ENCODE results near the gene ELL2.

The ELL2 gene

DNA sequence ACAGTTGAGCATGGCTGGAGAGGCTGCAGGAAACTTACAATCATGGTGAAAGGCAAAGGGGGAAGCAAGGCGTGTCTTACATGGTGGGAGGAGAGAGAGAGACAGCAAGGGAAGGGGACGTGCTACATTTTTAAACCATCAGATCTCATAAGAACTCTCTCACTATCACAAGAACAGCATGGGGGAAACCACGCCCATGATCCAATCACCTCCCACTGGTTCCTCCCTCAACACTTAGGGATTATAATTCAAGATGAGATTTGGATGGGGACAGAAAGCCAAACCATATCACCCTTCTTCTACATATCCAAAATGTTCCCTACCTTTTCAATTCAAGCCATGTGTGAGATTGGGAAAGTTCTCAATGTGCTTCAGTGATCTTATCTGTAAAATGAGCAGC lies 116.3 kb downstream of the ELL2 start:
- DNase-seq (ENCODE audit: extremely low read depth, insufficient read length) = no peak
- TF ChIP-seq, protein P1, sequence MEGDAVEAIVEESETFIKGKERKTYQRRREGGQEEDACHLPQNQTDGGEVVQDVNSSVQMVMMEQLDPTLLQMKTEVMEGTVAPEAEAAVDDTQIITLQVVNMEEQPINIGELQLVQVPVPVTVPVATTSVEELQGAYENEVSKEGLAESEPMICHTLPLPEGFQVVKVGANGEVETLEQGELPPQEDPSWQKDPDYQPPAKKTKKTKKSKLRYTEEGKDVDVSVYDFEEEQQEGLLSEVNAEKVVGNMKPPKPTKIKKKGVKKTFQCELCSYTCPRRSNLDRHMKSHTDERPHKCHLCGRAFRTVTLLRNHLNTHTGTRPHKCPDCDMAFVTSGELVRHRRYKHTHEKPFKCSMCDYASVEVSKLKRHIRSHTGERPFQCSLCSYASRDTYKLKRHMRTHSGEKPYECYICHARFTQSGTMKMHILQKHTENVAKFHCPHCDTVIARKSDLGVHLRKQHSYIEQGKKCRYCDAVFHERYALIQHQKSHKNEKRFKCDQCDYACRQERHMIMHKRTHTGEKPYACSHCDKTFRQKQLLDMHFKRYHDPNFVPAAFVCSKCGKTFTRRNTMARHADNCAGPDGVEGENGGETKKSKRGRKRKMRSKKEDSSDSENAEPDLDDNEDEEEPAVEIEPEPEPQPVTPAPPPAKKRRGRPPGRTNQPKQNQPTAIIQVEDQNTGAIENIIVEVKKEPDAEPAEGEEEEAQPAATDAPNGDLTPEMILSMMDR (IDR thresholded peaks at IDR 0.05; ENCODE audit: insufficient read depth, low read length, poor library complexity, severe bottlenecking) = no peak
- no peaks in the 10 kb centered on the region for H3K27me3 ChIP-seq (replicated peaks; ENCODE audit: control insufficient read depth, insufficient read depth, low read length)
- no peak overlapping the region for H3K4me3 ChIP-seq (replicated peaks; ENCODE audit: low read depth, low read length)
- no peaks in the 10 kb centered on the region for H3K36me3 ChIP-seq (ENCODE audit: control insufficient read depth, insufficient read depth, low read length)

DNA sequence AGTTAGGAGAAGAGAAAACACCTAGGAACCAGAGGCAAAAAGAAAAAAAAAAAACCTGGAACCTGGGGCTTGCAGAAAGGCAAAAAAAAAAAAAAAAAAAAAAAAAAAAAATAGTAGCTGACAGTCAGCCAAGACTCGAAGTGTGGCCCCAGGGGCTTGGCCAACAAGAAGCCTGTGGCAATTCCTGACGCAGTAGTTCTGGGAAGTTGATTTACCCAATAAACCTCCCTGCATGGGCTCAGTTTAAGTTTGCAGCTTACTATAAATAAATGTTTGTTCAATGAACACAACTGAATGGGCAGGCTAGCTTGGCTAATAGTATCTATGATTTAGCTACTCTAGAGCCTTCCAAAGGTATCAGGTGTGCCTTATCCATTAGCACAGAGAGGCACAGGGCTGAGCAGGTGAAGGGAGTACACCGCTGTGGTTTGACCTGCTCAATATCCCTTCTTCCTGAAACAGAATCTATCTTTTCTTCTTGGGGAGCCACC lies 117.9 kb downstream of the ELL2 start:
- H3K36me3 ChIP-seq (ENCODE audit: control insufficient read depth, insufficient read depth, low read length) = no peaks in the 10 kb centered on the region
- no peak overlapping the region for H3K4me3 ChIP-seq (replicated peaks; ENCODE audit: low read depth, low read length)
- no peak for DNase-seq (ENCODE audit: extremely low read depth, insufficient read length)
- H3K27me3 ChIP-seq (replicated peaks; ENCODE audit: control insufficient read depth, insufficient read depth, low read length) = no peaks in the 10 kb centered on the region
- TF ChIP-seq, protein P1 (IDR thresholded peaks at IDR 0.05; ENCODE audit: insufficient read depth, low read length, poor library complexity, severe bottlenecking) = no peak

DNA sequence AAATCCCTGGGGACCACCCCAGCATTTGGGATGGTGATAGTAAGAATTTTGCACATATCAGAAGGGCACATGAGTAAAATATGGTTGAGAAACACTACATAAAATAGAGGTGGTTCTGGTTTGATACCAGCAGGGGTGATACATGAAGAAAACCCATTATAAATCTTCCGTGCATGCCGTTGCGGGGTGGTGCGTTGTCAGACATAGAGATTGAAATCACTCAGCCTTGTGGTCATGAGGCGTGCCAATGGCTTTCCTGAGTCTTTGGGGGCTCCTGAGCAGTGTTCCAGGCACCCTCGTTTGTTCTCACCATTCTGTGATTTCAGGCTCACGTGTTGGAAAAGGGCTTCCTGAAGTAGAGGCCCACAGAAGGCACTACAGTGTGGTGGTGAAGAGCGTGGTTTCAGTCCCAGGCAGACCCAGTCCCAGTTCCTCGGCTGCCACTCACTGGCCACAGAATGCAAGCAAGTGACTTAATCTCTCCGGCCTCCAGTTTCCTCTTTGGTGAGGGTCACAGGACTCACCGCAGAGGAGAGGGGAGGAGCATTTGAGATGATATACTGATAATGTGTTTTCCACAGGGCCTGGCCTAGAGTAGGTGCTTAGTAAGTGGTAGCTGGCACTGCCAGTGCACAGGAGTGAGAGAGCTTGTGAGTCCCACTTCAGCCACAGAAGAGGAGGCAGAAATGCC lies 118.7 kb downstream of the ELL2 start:
- TF ChIP-seq, protein P1 (IDR thresholded peaks at IDR 0.05; ENCODE audit: insufficient read depth, low read length, poor library complexity, severe bottlenecking) = peak; percentile 62
- H3K4me3 ChIP-seq (replicated peaks; ENCODE audit: low read depth, low read length) = no peak overlapping the region
- DNase-seq (ENCODE audit: extremely low read depth, insufficient read length) = peak; percentile 74
- H3K36me3 ChIP-seq (ENCODE audit: control insufficient read depth, insufficient read depth, low read length) = no peaks in the 10 kb centered on the region
- H3K27me3 ChIP-seq (replicated peaks; ENCODE audit: control insufficient read depth, insufficient read depth, low read length) = no peaks in the 10 kb centered on the region

DNA sequence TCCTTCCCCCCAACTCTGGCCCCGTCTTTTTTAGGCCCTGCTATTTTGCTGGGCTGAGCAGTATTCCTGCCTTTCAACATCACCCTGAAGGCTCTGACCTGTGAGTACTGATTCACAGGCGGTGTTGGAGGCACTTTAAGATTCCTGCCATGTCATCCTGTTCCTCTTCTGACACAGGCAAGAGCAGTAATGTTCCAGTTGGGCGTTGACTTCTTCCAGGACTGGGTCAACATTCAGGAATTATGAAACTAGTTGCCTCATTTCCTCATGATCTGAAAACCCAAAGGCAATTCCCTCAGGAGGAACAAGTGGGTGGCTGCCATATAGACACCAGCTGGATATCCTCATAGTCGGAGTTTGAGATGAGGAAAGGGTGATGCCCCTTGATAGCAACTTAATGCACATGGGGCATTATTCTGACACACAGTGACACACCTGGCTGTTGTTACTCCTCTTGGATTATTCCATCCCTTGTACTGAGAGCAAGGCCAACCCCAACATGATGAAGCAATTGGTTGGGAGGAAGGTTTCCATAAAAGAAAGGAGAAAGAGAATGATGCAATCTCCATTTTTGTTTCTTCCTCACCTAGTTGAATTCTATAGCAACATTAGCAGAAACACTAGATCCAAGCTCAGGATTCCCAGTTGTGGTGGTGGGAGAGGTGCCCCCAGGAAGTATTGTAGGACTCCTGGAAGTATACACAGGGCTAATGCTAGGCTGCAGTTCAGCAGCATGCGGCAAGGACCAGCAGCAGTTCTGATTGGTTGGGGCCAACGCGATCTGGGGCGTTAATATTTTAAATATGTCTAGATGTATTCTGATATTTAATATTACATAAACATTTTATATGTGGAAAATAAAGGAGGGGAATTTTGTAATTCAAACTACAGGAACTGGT lies 119.5 kb downstream of the ELL2 start:
- TF ChIP-seq, protein P1 (IDR thresholded peaks at IDR 0.05; ENCODE audit: insufficient read depth, low read length, poor library complexity, severe bottlenecking) = no peak
- no peaks in the 10 kb centered on the region for H3K27me3 ChIP-seq (replicated peaks; ENCODE audit: control insufficient read depth, insufficient read depth, low read length)
- H3K4me3 ChIP-seq (replicated peaks; ENCODE audit: low read depth, low read length) = no peak overlapping the region
- no peak for DNase-seq (ENCODE audit: extremely low read depth, insufficient read length)
- no peaks in the 10 kb centered on the region for H3K36me3 ChIP-seq (ENCODE audit: control insufficient read depth, insufficient read depth, low read length)

DNA sequence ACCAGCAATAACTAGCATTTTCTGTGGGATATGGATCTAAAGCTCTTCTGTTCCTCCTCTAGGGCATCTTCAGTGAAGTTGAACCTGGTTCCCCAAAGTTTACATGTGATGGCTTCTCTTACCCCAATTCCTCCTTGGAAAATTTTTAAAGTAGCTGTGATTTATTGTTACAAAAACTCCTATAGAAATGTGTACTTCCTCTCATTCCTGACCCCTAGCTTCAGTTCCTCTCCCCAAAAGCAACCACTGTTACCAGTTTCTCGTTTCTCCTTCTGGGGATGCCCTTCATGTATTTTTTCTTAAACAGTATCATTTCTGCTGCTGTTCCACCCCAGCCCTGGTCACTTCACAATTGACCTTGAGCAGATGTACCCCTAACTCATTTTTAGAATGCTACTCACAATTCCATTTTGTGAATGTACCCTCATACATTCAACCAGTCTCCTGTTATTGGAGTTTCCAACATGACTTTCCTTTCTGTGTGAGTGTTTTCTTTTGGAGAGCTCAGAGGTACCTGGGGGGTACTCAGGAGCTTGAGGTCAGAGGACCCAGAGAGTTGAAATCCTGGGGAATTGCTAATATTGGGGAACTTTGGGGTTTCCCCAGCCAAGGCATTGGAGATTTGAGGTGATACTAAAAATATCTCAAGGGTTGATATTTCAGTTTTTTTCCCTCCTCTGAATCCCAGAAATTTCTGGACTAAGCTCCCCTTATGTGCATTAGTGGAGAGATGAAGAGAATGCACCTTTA lies 120.5 kb downstream of the ELL2 start:
- DNase-seq (ENCODE audit: extremely low read depth, insufficient read length) = no peak
- Histone ChIP-seq H3K4me3 (replicated peaks; ENCODE audit: low read depth, low read length) (no peak overlapping the region), H3K36me3 (ENCODE audit: control insufficient read depth, insufficient read depth, low read length) (no peaks in the 10 kb centered on the region), H3K27me3 (replicated peaks; ENCODE audit: control insufficient read depth, insufficient read depth, low read length) (no peaks in the 10 kb centered on the region)
- TF ChIP-seq, protein P1 (IDR thresholded peaks at IDR 0.05; ENCODE audit: insufficient read depth, low read length, poor library complexity, severe bottlenecking) = no peak

Data from GM06990 (cell line).